ENCODE results near the gene GID4. TPM values are rescaled to one million over a fixed set of nuclear protein-coding genes. Genes with fewer than 3 reads are reported as not detected.

GID4 gene
- total and polyA plus RNA-seq, 9 of the 15 experiments (the other 6 are each of a cell fraction or from before 2014, with no cell fraction given), result 1.2 to 6.4 (median 3.7) TPM

DNA sequence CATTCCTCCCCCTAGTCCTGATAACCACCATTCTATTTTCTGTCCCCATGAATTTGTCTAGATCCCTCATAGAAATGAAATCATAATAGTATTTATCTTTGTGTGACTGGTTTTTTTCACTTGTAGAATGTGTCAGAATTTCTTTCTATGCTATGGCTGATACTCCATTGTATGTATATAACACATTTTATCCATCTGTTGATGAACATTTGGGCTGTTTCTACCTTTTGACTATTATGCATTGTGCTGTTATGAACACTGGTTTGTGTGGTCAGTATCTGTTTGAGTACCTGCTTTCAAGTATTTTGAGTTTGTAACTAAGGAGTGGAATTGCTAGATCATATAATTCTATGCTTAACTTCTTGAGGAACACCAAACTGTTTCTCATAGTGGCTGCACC lies 32.5 kb downstream of the GID4 start:
- in situ Hi-C loops (cut with MboI), result no loop called here
- FAIRE-seq, result peak; percentile 73
- no peaks in the 10 kb centered on the region for H3K9me3 ChIP-seq (replicated peaks; ENCODE audit: control insufficient read depth, insufficient read depth, low read depth, low read length)

More for the DNA sequence above, 32.5 kb downstream of the GID4 start:
- Histone ChIP-seq H3K4me1 (replicated peaks in 1 of 2; ENCODE audit: control insufficient read depth in 2 of 2, insufficient read depth in 2 of 2, low read length in 2 of 2) (peaks cover 3 to 35% of the 10 kb centered on the region in 2 experiments; a peak in 3 of 5 replicates), H2AFZ (ENCODE audit: low read depth, low read length) (peak overlapping the region; percentile 96), H3K9me1 (ENCODE audit: control insufficient read depth, insufficient read depth, low read length) (no peaks in the 10 kb centered on the region), H3K9ac (ENCODE audit: insufficient read depth in 1 of 2, low read depth in 2 of 2, low read length in 2 of 2) (peak overlapping the region in 1 of 2 experiments; percentile 58; a peak in 1 of 4 replicates), H3K27ac (ENCODE audit: extremely low read depth, low read depth, low read length) (peak overlapping the region; percentile 77; the same call in 1 of the 3 replicates), H3K4me2 (ENCODE audit: insufficient read depth, low read length) (no peak overlapping the region), H3K79me2 (ENCODE audit: control insufficient read depth, insufficient read depth, low read length) (no peaks in the 10 kb centered on the region), H3K4me3 (no peak overlapping the region), H3K36me3 (ENCODE audit: control insufficient read depth, insufficient read depth, low read length) (no peaks in the 10 kb centered on the region), H4K20me1 (replicated peaks; ENCODE audit: control insufficient read depth, insufficient read depth, low read length) (no peaks in the 10 kb centered on the region), H3K27me3 (ENCODE audit: control insufficient read depth in 2 of 2, insufficient read depth in 2 of 2, low read length in 2 of 2) (no peaks in the 10 kb centered on the region)
- POLR2A ChIA-PET, result interaction anchor here (1.0 to 1.9 kb wide), 2 partner anchors 17 to 22 kb away, joined by 3 to 9 read pairs; no protein-coding TSS in a partner anchor
- CTCF ChIA-PET (ENCODE audit: low intra/inter-chr PET ratio), result no interaction called here
- no peak for TF ChIP-seq MTA1 (IDR thresholded peaks at IDR 0.05; ENCODE audit: borderline replicate concordance)
- TF ChIP-seq, protein P1, sequence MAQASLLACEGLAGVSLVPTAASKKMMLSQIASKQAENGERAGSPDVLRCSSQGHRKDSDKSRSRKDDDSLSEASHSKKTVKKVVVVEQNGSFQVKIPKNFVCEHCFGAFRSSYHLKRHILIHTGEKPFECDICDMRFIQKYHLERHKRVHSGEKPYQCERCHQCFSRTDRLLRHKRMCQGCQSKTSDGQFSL (CRISPR knock-in tag; IDR thresholded peaks at IDR 0.05), result no peak
- TF ChIP-seq, protein P1 (tag; IDR thresholded peaks at IDR 0.05), result no peak
- no peak for TF ChIP-seq L3MBTL2 (IDR thresholded peaks at IDR 0.05)
- TF ChIP-seq NEUROD1 (IDR thresholded peaks at IDR 0.05; ENCODE audit: borderline replicate concordance, low read depth, low read length, partially characterized antibody), result no peak
- TF ChIP-seq CHCHD3 (CRISPR knock-in tag; IDR thresholded peaks at IDR 0.05), result no peak
- TF ChIP-seq ELF4 (CRISPR knock-in tag; IDR thresholded peaks at IDR 0.05), result no peak
- TF ChIP-seq, protein P2, sequence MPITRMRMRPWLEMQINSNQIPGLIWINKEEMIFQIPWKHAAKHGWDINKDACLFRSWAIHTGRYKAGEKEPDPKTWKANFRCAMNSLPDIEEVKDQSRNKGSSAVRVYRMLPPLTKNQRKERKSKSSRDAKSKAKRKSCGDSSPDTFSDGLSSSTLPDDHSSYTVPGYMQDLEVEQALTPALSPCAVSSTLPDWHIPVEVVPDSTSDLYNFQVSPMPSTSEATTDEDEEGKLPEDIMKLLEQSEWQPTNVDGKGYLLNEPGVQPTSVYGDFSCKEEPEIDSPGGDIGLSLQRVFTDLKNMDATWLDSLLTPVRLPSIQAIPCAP (CRISPR knock-in tag; IDR thresholded peaks at IDR 0.05; ENCODE audit: borderline replicate concordance), result no peak
- TF ChIP-seq NR2C1 (IDR thresholded peaks at IDR 0.05), result no peak
- no peak for TF ChIP-seq NR2C1 (tag; IDR thresholded peaks at IDR 0.05)
- TF ChIP-seq NONO (IDR thresholded peaks at IDR 0.05; ENCODE audit: low read depth in 2 of 2, low read length in 1 of 2), result no peak
- no peak for TF ChIP-seq EZH2 (IDR thresholded peaks at IDR 0.05; ENCODE audit: borderline replicate concordance, low read depth, low read length)
- TF ChIP-seq, protein P3, sequence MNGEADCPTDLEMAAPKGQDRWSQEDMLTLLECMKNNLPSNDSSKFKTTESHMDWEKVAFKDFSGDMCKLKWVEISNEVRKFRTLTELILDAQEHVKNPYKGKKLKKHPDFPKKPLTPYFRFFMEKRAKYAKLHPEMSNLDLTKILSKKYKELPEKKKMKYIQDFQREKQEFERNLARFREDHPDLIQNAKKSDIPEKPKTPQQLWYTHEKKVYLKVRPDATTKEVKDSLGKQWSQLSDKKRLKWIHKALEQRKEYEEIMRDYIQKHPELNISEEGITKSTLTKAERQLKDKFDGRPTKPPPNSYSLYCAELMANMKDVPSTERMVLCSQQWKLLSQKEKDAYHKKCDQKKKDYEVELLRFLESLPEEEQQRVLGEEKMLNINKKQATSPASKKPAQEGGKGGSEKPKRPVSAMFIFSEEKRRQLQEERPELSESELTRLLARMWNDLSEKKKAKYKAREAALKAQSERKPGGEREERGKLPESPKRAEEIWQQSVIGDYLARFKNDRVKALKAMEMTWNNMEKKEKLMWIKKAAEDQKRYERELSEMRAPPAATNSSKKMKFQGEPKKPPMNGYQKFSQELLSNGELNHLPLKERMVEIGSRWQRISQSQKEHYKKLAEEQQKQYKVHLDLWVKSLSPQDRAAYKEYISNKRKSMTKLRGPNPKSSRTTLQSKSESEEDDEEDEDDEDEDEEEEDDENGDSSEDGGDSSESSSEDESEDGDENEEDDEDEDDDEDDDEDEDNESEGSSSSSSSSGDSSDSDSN (IDR thresholded peaks at IDR 0.05; ENCODE audit: borderline replicate concordance in 1 of 2, low read depth in 2 of 2, low read length in 2 of 2), result no peak
- TF ChIP-seq ZNF184 (CRISPR knock-in tag; IDR thresholded peaks at IDR 0.05), result no peak
- TF ChIP-seq BRCA1 (IDR thresholded peaks at IDR 0.05), result no peak
- TF ChIP-seq BRCA1 (CRISPR knock-in tag; IDR thresholded peaks at IDR 0.05), result no peak
- TF ChIP-seq GABPB2 (CRISPR knock-in tag; conservative IDR thresholded peaks at IDR 0.05), result no peak
- no peak for TF ChIP-seq SMARCC2 (IDR thresholded peaks at IDR 0.05; ENCODE audit: low read depth)
- no peak for TF ChIP-seq ZNF79 (CRISPR knock-in tag; IDR thresholded peaks at IDR 0.05; ENCODE audit: low read depth)
- TF ChIP-seq ZNF584 (CRISPR knock-in tag; IDR thresholded peaks at IDR 0.05; ENCODE audit: low read depth), result no peak
- TF ChIP-seq ZNF263 (CRISPR knock-in tag; IDR thresholded peaks at IDR 0.05; ENCODE audit: borderline replicate concordance), result no peak
- intact Hi-C loops (cut with micrococcal nuclease), result no loop called here
- no TSS peak for BruUV-seq (replicated peaks)
- DNase-seq (ENCODE audit: extremely low read depth in 1 of 4, low spot score in 3 of 4) (peak in 1 of 4 experiments; percentile 17), ATAC-seq (no peak)
